T-cell (primary cell): ENCODE results near the gene CD79A. TPM values are rescaled to one million over a fixed set of nuclear protein-coding genes. Genes with fewer than 3 reads are reported as not detected.

ENCODE experiments used
- ATAC-seq, 4 experiments: fragments of 200-7000 bp in 3 of 4; fragments of 150-1000 bp in 1 of 4; cut with Tn5 transposase; replicated peaks in 1 of 4; 1 replicate in 3 of 4; 2 replicates in 1 of 4; pipeline ENCODE4 v1.10.0; 2021; ENCODE audit warnings: moderate library complexity in 3 of 4, mild to moderate bottlenecking in 2 of 4, moderate number of reproducible peaks in 1 of 4
- CTCF ChIA-PET, 2 donors: fragments of 300-600 bp; sonication (Branson Sonifier 250); formaldehyde crosslinking; loops; one replicate each; lab custom pipeline; 2022; ENCODE audit warnings: antibody characterized with exemption in 2 of 2; lab: Charles Lee
- POLR2A ChIA-PET, 2 donors: fragments of 300-600 bp; sonication (Branson Sonifier 250); formaldehyde crosslinking; loops; one replicate each; lab custom pipeline; 2022; ENCODE audit warnings: antibody characterized with exemption in 2 of 2; lab: Charles Lee
- DNase-seq, 35 experiments: peaks; one replicate each; pipeline versions ENCODE4 v3.0.0 to v3.0.0-alpha.2; 2013 to 2023
- H3K27ac ChIP-seq: one replicate; pipeline ENCODE4 v1.5.1; 2013; ENCODE audit warnings: low read length
- H3K27me3 ChIP-seq, 2 experiments: replicated peaks in 1 of 2; 1 replicate in 1 of 2; 2 replicates in 1 of 2; pipeline versions ENCODE4 v1.6.1 to v1.7.0; 2013; ENCODE audit warnings: low read length in 1 of 2, mixed read lengths in 1 of 2; ENCODE audit not compliant: control insufficient read depth in 2 of 2, insufficient read depth in 2 of 2; ENCODE audit errors: extremely low read depth in 1 of 2
- H3K36me3 ChIP-seq, 2 donors: 1 replicate in 1 of 2; 2 replicates in 1 of 2; pipeline versions ENCODE4 v1.6.1 to v1.7.0; 2013; ENCODE audit warnings: low read length in 1 of 2; ENCODE audit not compliant: control insufficient read depth in 2 of 2, insufficient read depth in 1 of 2; ENCODE audit errors: extremely low read depth in 1 of 2
- H3K4me1 ChIP-seq, 2 experiments: 1 replicate in 1 of 2; 2 replicates in 1 of 2; pipeline versions ENCODE4 v1.6.1 to v1.7.0; 2013; ENCODE audit warnings: low read length in 2 of 2, mixed read lengths in 1 of 2; ENCODE audit not compliant: insufficient read depth in 2 of 2, control insufficient read depth in 1 of 2; ENCODE audit errors: extremely low read depth in 1 of 2
- H3K4me3 ChIP-seq, 2 donors: 1 replicate in 1 of 2; 2 replicates in 1 of 2; pipeline versions ENCODE4 v1.5.1 to v1.7.0; 2013; ENCODE audit warnings: mild to moderate bottlenecking in 2 of 2, low read length in 1 of 2, moderate library complexity in 1 of 2; ENCODE audit not compliant: control insufficient read depth in 1 of 2; ENCODE audit errors: extremely low read depth in 1 of 2
- H3K9me3 ChIP-seq: 2 replicates; pipeline ENCODE4 v1.7.0; 2013
- H3K27ac Mint-ChIP-seq, 2 donors: one replicate each; pipeline ENCODE4 v1.8.0; 2020 to 2021; ENCODE audit warnings: mild to moderate bottlenecking in 2 of 2, mixed read lengths in 2 of 2
- H3K27me3 Mint-ChIP-seq, 2 donors: one replicate each; pipeline ENCODE4 v1.8.0; 2021 to 2022; ENCODE audit warnings: mixed read lengths in 2 of 2
- H3K36me3 Mint-ChIP-seq: one replicate; pipeline ENCODE4 v1.8.0; 2021; ENCODE audit warnings: mixed read lengths
- H3K4me1 Mint-ChIP-seq, 3 donors: one replicate each; pipeline ENCODE4 v1.8.0; 2020 to 2022; ENCODE audit warnings: mixed read lengths in 3 of 3, mild to moderate bottlenecking in 1 of 3
- H3K4me3 Mint-ChIP-seq, 3 donors: one replicate each; pipeline ENCODE4 v1.8.0; 2020 to 2022; ENCODE audit warnings: mild to moderate bottlenecking in 3 of 3, mixed read lengths in 3 of 3, moderate library complexity in 3 of 3
- H3K9me3 Mint-ChIP-seq, 3 donors: one replicate each; pipeline ENCODE4 v1.8.0; 2020 to 2022; ENCODE audit warnings: mixed read lengths in 3 of 3
- WGBS: methylation state at CpG from one replicate; pipeline ENCODE4 v1.1.5; 2013; ENCODE audit warnings: missing lambda C conversion rate; ENCODE audit not compliant: insufficient coverage; 5-methylcytosine and 5-hydroxymethylcytosine counted together
- total RNA-seq, 35 experiments: library from RNA in 6 of 35; stranded (reverse) in 6 of 35; fragments of 120-200 nt in 1 of 35; gene quantifications; one replicate each; pipeline versions ENCODE4 v1.2.1 to v1.2.4 and lab custom pipeline; 2013 to 2026

CD79A gene
- total RNA-seq, 5 donors from 2014 or later (not counting 1 experiment from before 2014, with no cell fraction given): 15.9 to 51.1 (median 19.0) TPM

DNA sequence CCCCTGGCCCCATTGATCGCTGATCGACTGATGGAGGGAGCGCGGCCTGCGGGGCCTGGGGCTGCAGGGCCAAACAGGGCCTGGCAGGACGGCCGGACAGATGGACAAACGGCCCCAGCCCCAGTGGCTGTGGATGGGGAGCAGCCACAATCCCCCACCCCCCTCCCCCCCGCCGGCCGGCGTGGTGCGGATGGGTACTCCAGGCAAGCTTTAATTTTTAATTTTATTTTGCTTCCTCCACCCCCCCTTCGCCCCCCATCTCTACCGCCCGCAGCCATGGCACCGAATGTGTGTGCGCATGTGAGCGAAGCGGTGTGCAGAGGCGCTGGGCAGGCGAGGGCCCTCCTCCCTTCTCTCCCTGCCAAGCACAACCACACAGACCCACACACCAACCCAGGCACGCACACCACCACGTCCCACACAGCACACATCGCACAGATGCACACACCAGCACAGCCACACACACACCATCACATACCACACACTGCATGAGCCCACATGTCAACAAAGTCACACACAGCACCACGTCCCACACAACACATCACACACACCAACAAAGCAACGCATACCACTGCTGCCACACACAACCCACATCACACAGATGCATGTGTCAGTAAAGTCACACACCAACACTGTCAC is 38.8 kb downstream of the CD79A start:
- Mint-ChIP-seq H3K27ac (no peak overlapping the region), H3K9me3 (no peaks in the 10 kb centered on the region), H3K27me3 (peaks cover 4 to 15% of the 10 kb centered on the region in 2 donors), H3K36me3 (no peaks in the 10 kb centered on the region), H3K4me1 (peaks cover 30 to 32% (median 31%) of the 10 kb centered on the region in 3 donors), H3K4me3 (no peak overlapping the region)
- Histone ChIP-seq H3K4me3 (peak overlapping the region in 1 of 2 donors; percentile 20), H3K4me1 (peaks cover 27 to 66% of the 10 kb centered on the region in 2 experiments), H3K27me3 (peaks cover 15 to 90% of the 10 kb centered on the region in 2 experiments), H3K27ac (no peak overlapping the region), H3K36me3 (no peaks in the 10 kb centered on the region), H3K9me3 (no peaks in the 10 kb centered on the region)
- POLR2A ChIA-PET: no interaction called here
- 22% methylated on average over 19 of the region's 27 CpGs for WGBS
- ATAC-seq (peak; percentile 26 to 30 (median 28)), DNase-seq (peak in 3 of 35 experiments; percentile 22 to 40 (median 33))
- CTCF ChIA-PET: no interaction called here

DNA sequence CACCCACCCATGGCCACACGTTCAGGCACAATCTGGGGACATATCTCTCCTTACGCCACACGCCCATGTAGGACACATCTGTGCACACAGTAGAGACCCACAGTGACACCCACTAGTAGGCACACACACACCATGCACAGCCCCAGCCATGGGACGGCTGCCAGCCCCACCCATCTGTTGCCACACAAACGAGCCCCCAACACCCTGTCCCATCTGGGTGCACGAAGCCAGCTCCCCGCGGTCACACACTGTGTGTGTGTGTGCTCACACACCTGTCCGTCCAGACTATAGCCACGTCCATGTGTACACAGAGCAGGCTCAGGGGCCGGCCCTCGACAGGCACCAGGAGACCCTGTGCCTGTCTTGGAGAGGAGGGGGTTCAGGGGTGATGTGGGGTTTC is 40.6 kb downstream of the CD79A start:
- POLR2A ChIA-PET: no interaction called here
- ATAC-seq (no peak), DNase-seq (no peak)
- H3K4me3 ChIP-seq: no peak overlapping the region
- CTCF ChIA-PET: no interaction called here
- no peaks in the 10 kb centered on the region for H3K9me3 ChIP-seq
- 83% methylated on average over 4 of the region's 12 CpGs for WGBS
- H3K27me3 Mint-ChIP-seq: peaks cover 8 to 10% of the 10 kb centered on the region in 2 donors
- H3K27me3 ChIP-seq: peaks cover 15 to 94% of the 10 kb centered on the region in 2 experiments
- H3K27ac ChIP-seq: no peak overlapping the region
- H3K9me3 Mint-ChIP-seq: no peaks in the 10 kb centered on the region
- no peak overlapping the region for H3K27ac Mint-ChIP-seq
- H3K4me1 ChIP-seq: peaks cover 28 to 64% of the 10 kb centered on the region in 2 experiments
- H3K4me3 Mint-ChIP-seq: no peak overlapping the region
- H3K4me1 Mint-ChIP-seq: peaks cover 23 to 29% (median 23%) of the 10 kb centered on the region in 3 donors
- peaks cover 4% of the 10 kb centered on the region for H3K36me3 Mint-ChIP-seq
- H3K36me3 ChIP-seq: no peaks in the 10 kb centered on the region

DNA sequence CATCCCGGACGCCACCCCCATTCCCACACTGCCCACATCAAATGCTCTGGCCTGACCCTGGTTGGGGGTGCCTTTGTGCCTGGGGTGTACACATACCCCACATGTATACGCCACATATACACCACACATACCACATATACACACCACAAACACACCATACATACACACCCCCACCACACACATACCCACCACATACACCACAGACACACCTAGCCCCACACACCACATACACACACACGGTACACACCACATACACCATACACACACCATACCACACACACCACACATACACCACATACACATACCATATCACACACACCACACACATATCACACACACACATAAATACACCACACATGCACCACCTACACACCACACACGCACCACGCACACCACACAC is 41.0 kb downstream of the CD79A start:
- no peaks in the 10 kb centered on the region for H3K9me3 ChIP-seq
- 81% methylated on average over 4 of the region's 6 CpGs for WGBS
- H3K27ac Mint-ChIP-seq: no peak overlapping the region
- no peak overlapping the region for H3K27ac ChIP-seq
- H3K9me3 Mint-ChIP-seq: no peaks in the 10 kb centered on the region
- no peak overlapping the region for H3K4me3 Mint-ChIP-seq
- CTCF ChIA-PET: no interaction called here
- H3K27me3 ChIP-seq: peaks cover 15 to 90% of the 10 kb centered on the region in 2 experiments
- DNase-seq (no peak), ATAC-seq (no peak)
- H3K27me3 Mint-ChIP-seq: peaks cover 9 to 11% of the 10 kb centered on the region in 2 donors
- H3K4me3 ChIP-seq: no peak overlapping the region
- H3K36me3 Mint-ChIP-seq: peaks cover 4% of the 10 kb centered on the region
- peaks cover 22 to 29% (median 22%) of the 10 kb centered on the region in 3 donors for H3K4me1 Mint-ChIP-seq
- no peaks in the 10 kb centered on the region for H3K36me3 ChIP-seq
- H3K4me1 ChIP-seq: peaks cover 28 to 60% of the 10 kb centered on the region in 2 experiments
- POLR2A ChIA-PET: no interaction called here

DNA sequence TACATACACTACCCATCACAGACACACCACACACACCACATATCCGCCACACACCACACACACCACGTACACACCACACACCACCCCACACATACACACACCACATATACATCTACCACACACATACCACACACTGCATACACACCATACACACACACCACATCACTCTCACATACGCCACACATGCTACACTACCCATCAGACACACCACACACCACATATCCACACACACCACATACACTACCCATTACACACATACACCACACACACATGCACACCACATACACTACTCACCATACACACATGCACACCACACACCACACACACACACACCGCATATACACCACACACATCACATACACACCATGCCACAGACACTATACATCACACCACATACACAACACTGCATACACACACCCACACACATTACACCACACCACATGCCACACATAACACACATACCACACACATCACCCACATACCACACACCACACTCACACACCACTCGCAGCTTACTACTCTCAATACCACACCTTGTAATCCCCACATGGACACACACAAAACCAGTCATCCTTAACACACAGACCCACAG is 41.7 kb downstream of the CD79A start:
- POLR2A ChIA-PET: interaction anchor here in 1 of 2 donors (0.6 kb wide), 1 partner anchor 10 kb away, joined by 5 read pairs; no protein-coding TSS in a partner anchor
- Mint-ChIP-seq H3K4me3 (no peak overlapping the region), H3K4me1 (peaks cover 20 to 31% (median 21%) of the 10 kb centered on the region in 3 donors), H3K27ac (no peak overlapping the region), H3K36me3 (peaks cover 4% of the 10 kb centered on the region), H3K27me3 (peaks cover 11 to 12% of the 10 kb centered on the region in 2 donors), H3K9me3 (no peaks in the 10 kb centered on the region)
- ATAC-seq: no peak
- CTCF ChIA-PET: no interaction called here
- Histone ChIP-seq H3K36me3 (no peaks in the 10 kb centered on the region), H3K27ac (no peak overlapping the region), H3K4me3 (no peak overlapping the region), H3K4me1 (peaks cover 26 to 53% of the 10 kb centered on the region in 2 experiments), H3K27me3 (peaks cover 15 to 83% of the 10 kb centered on the region in 2 experiments), H3K9me3 (no peaks in the 10 kb centered on the region)
- DNase-seq: no peak
- WGBS: 92% methylated on average over 5 of the region's 5 CpGs

DNA sequence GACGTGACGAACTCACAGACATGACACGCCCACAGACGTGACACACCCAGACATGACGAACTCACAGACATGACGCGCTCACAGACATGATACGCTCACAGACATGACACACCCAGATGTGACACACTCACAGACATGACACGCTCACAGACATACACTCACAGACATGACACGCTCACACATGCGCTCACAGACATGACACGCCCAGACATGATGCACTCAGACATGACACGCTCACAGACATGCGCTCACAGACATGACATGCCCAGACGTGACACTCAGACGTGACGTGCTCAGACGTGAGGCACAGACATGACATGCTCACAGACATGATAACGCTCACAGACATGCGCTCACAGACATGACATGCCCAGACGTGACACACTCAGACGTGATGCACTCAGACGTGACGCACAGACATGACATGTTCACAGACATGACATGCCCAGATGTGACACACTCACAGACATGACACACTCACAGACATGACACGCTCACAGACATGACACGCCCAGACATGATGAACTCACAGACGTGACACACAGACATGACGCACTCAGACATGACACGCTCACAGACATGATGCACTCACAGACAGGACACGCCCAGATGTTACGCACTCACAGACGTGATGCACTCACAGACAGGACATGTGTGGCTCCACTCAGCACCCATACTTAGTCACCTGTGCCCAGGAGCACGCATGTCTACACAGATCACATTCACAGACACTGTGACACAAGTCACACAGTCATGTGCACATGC is 43.1 kb downstream of the CD79A start:
- no peak overlapping the region for H3K27ac Mint-ChIP-seq
- no peaks in the 10 kb centered on the region for H3K36me3 ChIP-seq
- ChIA-PET POLR2A (no interaction called here), CTCF (no interaction called here)
- no peaks in the 10 kb centered on the region for H3K9me3 Mint-ChIP-seq
- no peak overlapping the region for H3K27ac ChIP-seq
- H3K4me3 ChIP-seq: no peak overlapping the region
- no peak overlapping the region for H3K4me3 Mint-ChIP-seq
- H3K27me3 Mint-ChIP-seq: peaks cover 8% of the 10 kb centered on the region in 2 donors
- WGBS: 98% methylated on average over 32 of the region's 33 CpGs
- H3K27me3 ChIP-seq: peaks cover 15 to 74% of the 10 kb centered on the region in 2 experiments
- H3K9me3 ChIP-seq: no peaks in the 10 kb centered on the region
- H3K4me1 Mint-ChIP-seq: peaks cover 14 to 21% (median 17%) of the 10 kb centered on the region in 3 donors
- DNase-seq (no peak), ATAC-seq (no peak)
- peaks cover 20 to 42% of the 10 kb centered on the region in 2 experiments for H3K4me1 ChIP-seq
- H3K36me3 Mint-ChIP-seq: peaks cover 4% of the 10 kb centered on the region

GRCh38 chr19:41920882-41921576 is 44.0 kb downstream of the CD79A start:
- Mint-ChIP-seq H3K27ac (peak overlapping the region in 1 of 2 donors; percentile 31), H3K4me1 (peaks cover 14 to 21% (median 17%) of the 10 kb centered on the region in 3 donors), H3K27me3 (peaks cover 8% of the 10 kb centered on the region in 2 donors), H3K36me3 (peaks cover 4% of the 10 kb centered on the region), H3K4me3 (peak overlapping the region in 2 of 3 donors; percentile 14 to 33), H3K9me3 (no peaks in the 10 kb centered on the region)
- Histone ChIP-seq H3K27me3 (peaks cover 15 to 67% of the 10 kb centered on the region in 2 experiments), H3K9me3 (no peaks in the 10 kb centered on the region), H3K36me3 (no peaks in the 10 kb centered on the region), H3K4me1 (peaks cover 14 to 33% of the 10 kb centered on the region in 2 experiments), H3K27ac (no peak overlapping the region), H3K4me3 (no peak overlapping the region)
- WGBS: 58% methylated on average over 11 of the region's 26 CpGs
- no peak for ATAC-seq
- CTCF ChIA-PET: interaction anchor here in 1 of 2 donors (0.6 kb wide), 1 partner anchor 46 kb away, joined by 3 read pairs; no protein-coding TSS in a partner anchor
- DNase-seq: no peak
- POLR2A ChIA-PET: no interaction called here
